Left kidney (tissue), 2 donors: ENCODE measurements around the gene GRK5. TPM values are rescaled to one million over a fixed set of nuclear protein-coding genes. Genes with fewer than 3 reads are reported as not detected.

ENCODE experiments used
- DNase-seq: peaks from one replicate; pipeline ENCODE4 v3.0.0-alpha.2; 2013
- polyA plus RNA-seq: library from polyadenylated mRNA; unstranded; fragments of 120-200 nt; gene quantifications from one replicate; pipeline ENCODE4 v1.2.1, GENCODE V29; 2013; ENCODE audit not compliant: insufficient read length

The GRK5 gene
- polyA plus RNA-seq, 1 donor = 14.0 TPM

- no peak for DNase-seq
These were observed 171.3 kb downstream of the GRK5 start for GRCh38 chr10:119378737-119379067.

DNA sequence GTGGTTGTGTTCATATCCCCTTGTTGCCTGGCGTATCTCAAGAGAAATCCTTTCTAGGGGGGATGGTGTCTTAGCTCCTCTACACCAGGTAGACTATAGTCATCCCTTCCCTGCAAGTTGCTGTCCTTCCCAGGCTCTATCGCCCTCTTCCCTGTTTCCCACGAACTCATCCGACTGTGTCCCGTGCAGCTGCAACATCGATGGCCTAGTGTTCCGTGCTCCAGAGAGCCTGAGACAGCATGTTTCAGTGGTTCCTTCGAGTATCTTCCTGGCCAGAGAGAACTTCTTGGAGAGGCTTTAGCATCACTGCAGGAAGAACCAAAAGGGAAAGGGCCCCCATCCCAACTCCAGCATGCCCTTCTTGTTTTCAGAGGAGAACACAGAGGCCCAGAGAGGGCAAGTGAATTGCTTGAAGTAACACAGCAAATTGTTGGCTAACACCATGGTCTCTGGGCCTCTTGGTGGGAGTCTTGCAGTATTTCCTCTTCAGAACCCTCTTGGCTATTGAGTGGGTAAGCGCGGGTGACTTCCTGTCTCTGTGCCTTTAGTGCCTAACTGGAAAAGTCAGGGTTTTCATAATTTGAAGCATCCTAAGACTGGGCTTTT, 172.2 kb downstream of the GRK5 start:
- DNase-seq = no peak

DNA sequence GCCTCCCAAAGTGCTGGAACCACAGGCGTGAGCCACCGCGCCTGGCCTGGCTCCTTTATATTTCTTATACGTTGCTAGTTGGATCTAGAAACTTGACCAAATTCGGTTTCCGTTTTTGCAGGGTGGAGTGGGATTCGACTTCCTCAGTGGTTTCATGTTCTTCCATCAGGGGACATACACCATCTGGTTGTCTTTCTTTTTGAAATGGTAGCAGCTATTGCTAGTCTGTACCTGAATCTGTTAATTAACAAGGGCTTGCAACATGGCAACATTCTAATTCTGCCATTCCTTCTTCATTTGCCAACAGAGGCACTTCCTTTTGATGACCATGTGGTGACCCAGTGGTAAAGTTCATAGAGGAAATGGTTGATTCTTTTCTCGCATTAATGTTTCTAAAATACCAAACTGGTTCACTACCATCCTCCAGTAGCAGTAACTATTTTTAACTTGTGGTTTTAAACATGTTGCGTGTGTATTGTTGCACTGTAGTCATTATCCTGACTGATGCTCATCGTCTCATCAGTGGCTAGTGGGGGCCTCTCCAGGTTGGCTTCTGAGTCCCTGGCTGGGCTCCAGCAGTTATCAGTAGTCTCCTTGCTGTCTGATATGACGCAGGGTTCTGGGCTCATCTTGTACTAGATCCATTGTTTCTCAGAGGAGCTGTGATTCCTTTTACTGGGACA, 175.9 kb downstream of the GRK5 start:
- no peak for DNase-seq

GRCh38 chr10:119384127-119384526, 176.8 kb downstream of the GRK5 start:
- no peak for DNase-seq

DNA sequence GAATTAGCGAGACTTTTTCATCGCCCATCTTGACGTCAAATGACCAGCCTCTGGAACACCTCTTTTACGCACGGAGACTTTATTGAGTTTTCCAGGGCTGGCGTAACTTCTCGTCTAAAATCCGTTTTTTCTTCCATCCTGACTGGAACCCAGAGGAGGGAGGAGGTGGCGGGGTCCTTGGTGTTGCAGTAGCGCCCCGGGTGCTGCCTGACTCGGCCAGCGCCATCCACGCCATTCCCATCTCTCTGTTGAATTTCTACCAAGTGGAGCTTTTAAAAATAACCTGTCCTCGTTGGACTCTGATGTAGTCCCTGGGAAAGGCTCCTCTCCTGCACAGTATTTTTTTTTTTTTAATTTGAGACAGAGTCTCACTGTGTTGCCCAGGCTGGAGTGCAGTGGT, 179.3 kb downstream of the GRK5 start:
- DNase-seq = no peak

GRCh38 chr10:119388849-119389345, 181.5 kb downstream of the GRK5 start:
- DNase-seq = no peak

DNA sequence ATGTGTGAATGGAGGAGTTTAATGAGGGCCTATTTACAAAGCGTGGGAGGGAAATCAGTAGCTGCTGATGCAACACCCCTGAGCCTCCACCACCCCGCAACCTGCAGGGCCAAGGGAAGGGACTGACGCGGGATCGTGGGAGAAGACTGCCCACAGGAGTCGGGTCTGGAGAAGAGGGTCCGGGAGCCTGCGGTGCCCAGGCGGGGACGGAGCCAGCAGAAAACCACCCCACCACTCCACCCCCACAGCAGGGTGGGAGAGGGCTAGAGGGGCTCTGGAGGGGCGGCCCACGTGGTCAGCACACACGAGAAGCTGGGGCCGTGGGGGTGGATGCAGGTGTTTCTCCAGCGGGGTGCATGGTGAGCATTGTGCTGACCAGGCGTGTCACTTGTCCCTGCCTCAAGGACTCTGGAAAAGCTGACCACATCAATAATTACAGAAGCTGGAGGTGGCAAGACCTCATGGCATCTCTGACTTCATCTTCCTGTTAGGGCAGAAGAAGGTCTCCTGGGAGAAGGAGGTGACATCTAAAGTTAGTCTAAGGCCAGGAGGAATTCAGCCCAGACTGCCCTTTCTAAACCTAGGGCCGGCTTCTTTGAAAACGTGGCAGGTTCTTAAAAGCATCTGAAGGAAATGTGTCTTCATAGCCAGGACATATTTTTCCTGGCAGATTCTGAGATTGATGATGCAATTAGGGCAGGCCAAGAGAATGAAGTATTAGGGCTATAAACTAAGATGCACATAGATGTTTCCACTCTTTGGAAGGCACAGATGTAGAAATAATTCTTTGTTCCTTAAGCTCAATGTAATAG, 184.3 kb downstream of the GRK5 start:
- no peak for DNase-seq

GRCh38 chr10:119393019-119393418, 185.6 kb downstream of the GRK5 start:
- DNase-seq = no peak

GRCh38 chr10:119393421-119393820, 186.1 kb downstream of the GRK5 start:
- no peak for DNase-seq

DNA sequence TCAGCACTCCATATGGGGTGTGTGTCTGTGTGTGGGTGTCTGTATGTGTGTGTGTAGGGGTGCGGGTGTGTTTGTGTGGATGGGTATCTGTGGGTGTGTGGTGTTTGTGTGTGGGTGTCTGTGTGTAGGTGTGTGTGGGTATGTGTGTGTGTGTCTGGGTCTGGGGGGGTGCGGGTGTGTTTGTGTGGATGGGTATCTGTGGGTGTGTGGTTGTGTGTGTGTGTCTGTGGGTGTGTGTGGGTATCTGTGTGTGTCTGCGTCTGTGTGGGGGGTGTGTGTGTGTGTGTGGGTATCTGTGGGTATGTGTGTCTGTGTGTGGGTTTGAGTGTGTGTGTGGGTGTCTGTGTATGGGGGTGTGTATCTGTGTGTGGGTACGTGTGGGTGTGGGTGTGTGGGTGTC, 186.5 kb downstream of the GRK5 start:
- DNase-seq = no peak

DNA sequence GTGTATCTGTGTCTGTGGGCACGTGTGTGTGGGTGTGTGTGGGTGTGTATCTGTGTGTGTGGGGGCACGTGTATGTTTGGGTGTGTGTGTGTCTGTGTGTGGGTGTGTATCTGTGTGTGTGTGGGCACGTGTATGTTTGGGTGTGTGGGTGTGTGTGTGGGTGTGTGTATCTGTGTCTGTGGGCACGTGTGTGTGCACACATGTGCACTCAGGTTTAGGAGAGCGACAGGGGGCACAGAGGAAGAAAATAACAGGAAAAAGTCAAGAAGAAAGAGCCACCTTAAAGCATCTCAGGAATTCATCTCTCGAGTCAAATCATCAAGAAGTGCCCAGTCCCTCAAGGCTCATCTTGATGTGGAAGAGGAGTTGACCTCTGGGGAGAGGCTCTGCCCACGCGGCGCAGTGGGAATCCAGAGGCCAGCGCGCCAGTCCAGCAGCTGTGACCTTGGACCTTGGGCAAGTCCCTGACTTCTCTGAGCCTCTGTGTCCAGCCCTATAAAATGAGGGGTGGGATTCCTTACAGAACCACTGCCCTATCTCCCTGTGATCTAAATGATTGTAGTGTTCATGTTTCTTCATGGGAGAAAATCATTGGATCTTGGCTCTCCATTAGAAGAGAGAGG, 187.4 kb downstream of the GRK5 start:
- no peak for DNase-seq

DNA sequence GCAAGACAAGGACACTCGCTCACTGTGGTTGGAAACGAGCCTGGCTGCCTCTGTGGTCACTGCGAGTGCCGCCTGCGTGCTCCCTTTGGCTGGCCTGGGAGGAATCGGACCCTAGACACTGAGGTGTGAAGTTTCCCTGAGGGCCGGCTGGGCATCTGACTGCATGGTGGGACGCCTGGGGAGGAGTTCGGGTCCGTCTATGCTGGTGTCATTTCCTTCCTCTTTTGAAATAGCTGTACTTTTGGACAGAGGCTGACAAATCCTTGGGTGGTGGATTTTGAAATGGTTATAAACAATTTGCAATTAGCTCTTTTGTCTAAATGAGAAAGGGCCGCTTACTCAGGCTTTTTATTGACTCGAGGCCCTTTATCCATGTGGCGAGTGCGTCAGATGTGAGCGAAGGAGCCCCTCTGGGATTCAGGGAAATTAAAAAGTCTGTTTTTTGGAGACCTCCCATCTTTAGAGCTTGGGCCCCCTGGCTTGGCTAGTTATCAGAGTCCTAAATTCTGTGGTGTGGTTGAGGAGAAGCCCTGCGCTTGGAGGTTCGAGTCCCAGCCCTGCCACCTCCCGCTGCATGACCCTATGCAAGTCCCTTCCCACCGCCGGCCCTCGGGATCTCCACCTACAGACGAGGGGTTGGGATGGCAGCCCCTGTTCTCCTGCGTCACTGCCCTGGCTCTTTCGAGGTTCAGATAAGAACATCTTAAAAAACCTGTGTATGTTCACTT, 188.1 kb downstream of the GRK5 start:
- no peak for DNase-seq

DNA sequence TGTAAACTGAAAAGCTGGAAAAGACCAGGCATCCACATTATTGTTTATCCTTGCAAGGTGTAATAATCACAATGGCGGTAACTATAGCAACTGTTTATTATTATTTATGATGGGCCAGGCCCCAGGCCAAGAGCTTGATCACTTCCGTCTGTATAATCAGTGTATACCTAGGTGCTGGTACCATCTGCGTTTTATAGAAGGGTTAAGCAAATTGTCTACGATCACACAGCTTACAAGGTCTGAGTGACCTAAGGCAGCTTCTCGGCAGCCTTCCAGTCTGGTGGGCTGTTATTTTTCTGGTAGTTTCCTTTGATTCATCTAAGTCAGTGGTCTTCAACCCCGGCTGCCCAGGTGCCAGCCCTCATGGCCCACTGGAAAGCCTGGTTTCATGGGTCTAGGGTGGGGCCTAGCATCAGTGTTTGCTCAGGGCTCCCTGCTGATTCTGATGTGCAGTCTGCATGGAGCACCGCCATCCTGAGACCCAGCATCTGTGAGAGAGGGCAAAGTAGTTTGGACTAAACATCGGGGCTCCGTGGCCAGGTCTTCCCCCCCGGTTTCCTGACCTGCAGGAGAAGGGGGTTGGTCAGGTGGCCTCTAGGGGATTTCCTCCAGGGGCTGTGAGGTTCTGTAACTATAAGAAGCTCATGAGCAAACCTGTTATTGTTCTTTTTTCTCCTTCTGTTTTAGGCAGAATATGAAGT, 188.8 kb downstream of the GRK5 start:
- no peak for DNase-seq

DNA sequence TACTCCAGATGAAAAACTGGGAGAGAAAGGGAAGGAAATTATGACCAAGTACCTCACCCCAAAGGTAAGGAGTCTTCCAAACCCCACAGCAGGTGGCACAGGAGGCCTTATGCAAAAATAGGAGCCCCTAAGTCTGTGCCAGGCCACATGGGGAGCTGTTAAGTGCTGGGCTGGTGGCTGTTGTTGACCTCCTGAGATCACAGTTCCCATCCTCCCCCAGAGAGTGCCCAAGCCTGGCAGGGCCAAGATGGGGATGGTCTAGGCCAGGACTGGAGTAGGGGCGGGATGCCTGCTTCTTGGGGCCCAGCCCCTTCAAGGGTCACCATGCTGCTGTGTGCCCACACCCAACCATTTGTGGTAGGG, 189.3 kb downstream of the GRK5 start:
- no peak for DNase-seq

GRCh38 chr10:119397416-119397815, 190.0 kb downstream of the GRK5 start:
- DNase-seq = no peak

DNA sequence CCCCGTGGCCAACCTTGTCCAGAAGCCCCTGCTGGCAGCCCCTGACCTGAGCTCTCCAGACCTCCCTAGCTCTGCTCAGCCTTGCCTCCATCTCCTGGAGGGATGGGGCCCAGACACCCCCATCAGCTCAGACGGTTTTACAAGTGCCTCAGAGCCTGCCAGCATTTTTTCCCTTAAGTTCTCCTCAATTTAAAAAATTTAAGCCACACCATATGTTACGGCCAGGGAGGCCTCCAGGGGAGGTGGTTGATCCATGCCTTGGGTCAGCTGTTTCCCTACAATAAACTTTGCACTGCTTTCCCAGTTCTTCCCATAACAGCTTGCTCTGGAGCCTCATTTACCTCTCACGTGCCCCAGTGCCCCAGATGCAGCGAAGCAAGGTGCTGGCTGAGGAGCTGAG, 191.6 kb downstream of the GRK5 start:
- no peak for DNase-seq

DNA sequence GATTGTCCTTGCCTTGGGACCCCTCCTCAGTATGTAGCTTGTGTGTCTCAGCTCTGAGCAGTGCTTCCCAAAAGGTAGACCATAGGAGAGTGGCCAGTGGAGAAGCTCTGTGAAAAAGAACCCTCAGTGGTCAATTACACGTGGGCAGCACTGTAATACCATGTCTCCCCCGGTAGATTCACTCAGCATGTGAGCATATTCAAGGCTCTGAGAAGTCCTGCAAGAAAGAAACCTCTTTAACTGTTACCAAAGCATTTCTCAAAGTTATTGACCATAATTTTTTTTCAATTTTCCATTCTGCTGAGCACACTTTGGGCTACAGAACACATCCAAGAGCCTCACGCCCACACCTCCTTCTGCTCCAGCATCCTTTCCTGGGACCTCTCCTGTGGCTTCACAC, 192.1 kb downstream of the GRK5 start:
- DNase-seq = no peak

DNA sequence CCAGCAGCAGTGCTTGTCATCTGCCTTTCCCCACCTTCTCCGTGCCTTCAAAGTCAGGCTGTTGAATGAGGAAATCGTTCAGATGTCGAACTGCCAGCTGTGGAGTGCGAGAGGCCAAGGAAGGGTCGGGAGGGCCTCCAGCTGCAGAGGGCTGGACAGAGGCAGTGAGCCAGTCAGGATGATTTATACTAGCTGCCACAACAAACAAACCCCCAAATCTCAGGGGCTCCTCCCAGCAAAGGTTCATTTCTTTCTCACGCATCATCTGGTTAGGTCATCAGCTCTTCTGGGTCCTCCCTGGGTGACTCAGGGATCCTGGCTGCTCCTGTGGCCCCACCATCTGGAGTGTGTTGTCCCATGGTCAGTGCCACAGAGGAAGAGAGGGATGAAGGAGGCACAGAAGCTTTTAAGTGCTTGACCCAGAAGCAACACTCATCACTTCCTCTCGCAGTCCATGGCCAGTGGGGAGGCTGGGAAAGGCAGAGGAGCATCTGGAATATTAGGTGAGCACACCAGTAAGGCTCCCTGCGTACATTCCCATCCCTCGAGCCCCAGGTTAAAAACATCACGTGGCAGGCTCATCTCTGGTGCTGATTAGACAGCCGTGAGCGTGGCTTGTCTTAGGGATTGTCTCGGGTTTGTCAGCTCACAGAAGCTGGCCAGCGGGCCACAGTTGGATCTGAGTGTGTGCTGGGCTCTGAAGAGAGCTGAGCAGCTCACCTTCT, 194.5 kb downstream of the GRK5 start:
- DNase-seq = no peak

DNA sequence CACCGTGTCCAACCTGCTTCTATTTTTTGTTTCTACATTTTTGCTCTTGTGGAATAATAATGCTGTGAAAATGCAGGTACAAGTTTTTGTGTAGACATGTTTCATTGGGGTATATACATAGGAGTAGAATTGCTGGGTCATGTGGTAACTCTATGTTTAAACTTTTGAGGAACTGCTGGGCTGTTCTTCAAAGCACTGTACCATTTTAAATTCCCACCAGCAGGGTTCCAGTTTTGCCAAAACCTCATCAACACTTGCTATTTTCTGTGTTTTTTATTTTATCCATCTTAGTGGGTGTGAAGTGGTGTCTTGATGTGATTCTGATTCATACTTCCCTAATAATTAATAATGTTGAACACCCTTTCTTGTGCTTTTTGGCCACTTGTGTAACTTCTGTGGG, 196.6 kb downstream of the GRK5 start:
- DNase-seq = no peak

DNA sequence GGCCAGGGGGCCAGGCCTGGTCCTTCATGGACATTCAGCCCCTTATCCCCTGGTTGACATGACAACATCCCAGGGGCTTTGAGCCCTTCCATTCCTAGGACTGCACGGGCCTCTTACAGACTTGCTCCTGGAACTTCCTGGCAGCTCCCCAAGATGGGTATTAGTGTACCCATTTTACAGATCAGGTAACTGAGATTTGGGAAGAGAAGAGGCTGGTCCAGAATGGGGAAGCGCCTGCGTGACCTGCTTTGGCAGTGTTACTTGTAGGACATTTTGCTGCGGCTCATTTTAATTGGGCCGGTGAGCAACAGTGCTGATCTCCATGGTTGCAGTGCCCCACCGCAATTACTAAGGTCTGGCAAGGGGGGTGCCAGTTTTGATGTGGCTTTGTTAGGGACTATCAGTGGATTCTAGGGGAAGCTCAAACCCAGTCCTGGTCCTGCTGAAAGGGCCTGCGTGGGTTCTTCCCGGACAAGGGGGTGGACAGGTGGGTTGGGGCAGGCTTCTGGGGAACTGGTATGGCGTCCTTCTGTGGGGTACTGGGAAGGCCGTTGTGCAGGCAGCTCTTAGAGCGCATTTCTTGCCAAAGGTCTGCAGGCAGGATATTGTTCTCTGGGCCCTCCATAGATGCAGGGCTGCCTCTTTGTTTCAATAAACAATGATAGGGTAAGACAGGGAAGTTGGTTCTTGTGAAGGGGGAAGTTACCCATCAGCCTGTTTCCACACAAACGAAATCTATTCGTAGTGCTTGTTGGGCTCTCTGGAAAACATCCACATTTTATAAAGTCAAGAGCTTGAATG, 197.5 kb downstream of the GRK5 start:
- DNase-seq = no peak
